ENCODE results near the gene TADA3. TPM values are rescaled to one million over a fixed set of nuclear protein-coding genes. Genes with fewer than 3 reads are reported as not detected.

TADA3 gene
- total and polyA plus RNA-seq, 2 donors (not counting 1 experiment from before 2014, with no cell fraction given), result 51.2 to 87.9 TPM

- Histone ChIP-seq H3K4me1 (ENCODE audit: control insufficient read depth, extremely low read depth, insufficient read depth, low read length) (no peaks in the 10 kb centered on the region), H3K27me3 (ENCODE audit: control insufficient read depth, insufficient read depth, low read length) (no peaks in the 10 kb centered on the region), H3K4me3 (replicated peaks in 1 of 4; ENCODE audit: control extremely low read depth in 1 of 4, insufficient read depth in 1 of 4, low read depth in 3 of 4, low read length in 4 of 4) (no peak overlapping the region), H3K79me2 (ENCODE audit: control insufficient read depth, insufficient read depth, low read length) (peaks cover 21% of the 10 kb centered on the region), H3K36me3 (ENCODE audit: control insufficient read depth, insufficient read depth, low read length) (peaks cover 32% of the 10 kb centered on the region), H2AFZ (ENCODE audit: low read length) (no peak overlapping the region), H3K4me2 (ENCODE audit: extremely low read depth, insufficient read depth, low read length) (no peak overlapping the region), H3K27ac (ENCODE audit: insufficient read depth, low read length) (no peak overlapping the region), H4K20me1 (ENCODE audit: control insufficient read depth, extremely low read depth, insufficient read depth, low read length) (no peaks in the 10 kb centered on the region), H3K9ac (ENCODE audit: insufficient read depth, low read length) (no peak overlapping the region), H3K9me3 (ENCODE audit: control insufficient read depth, insufficient read depth, low read depth, low read length) (no peaks in the 10 kb centered on the region)
- TF ChIP-seq CTCF (conservative IDR thresholded peaks at IDR 0.05 in 1 of 2, IDR thresholded peaks at IDR 0.05 in 1 of 2; ENCODE audit: low read depth in 1 of 2, low read length in 2 of 2) (peak in 1 of 2 donors; percentile 29), EZH2 (IDR thresholded peaks at IDR 0.05; ENCODE audit: low read length, missing control alignments) (no peak)
- DNase-seq (ENCODE audit: low read depth in 2 of 2), result no peak
Observed at GRCh38 chr3:9800529-9800928, 8.3 kb upstream of the TADA3 start.

GRCh38 chr3:9797196-9797945 lies 5.1 kb upstream of the TADA3 start:
- no peaks in the 10 kb centered on the region for H3K9me3 ChIP-seq (ENCODE audit: control insufficient read depth, insufficient read depth, low read depth, low read length)
- H3K4me3 ChIP-seq (replicated peaks in 1 of 4; ENCODE audit: control extremely low read depth in 1 of 4, insufficient read depth in 1 of 4, low read depth in 3 of 4, low read length in 4 of 4), result no peak overlapping the region
- no peak for DNase-seq (ENCODE audit: low read depth in 2 of 2)
- no peaks in the 10 kb centered on the region for H4K20me1 ChIP-seq (ENCODE audit: control insufficient read depth, extremely low read depth, insufficient read depth, low read length)
- H3K9ac ChIP-seq (ENCODE audit: insufficient read depth, low read length), result no peak overlapping the region
- no peak for TF ChIP-seq EZH2 (IDR thresholded peaks at IDR 0.05; ENCODE audit: low read length, missing control alignments)
- TF ChIP-seq CTCF (conservative IDR thresholded peaks at IDR 0.05 in 1 of 2, IDR thresholded peaks at IDR 0.05 in 1 of 2; ENCODE audit: low read depth in 1 of 2, low read length in 2 of 2), result no peak
- H2AFZ ChIP-seq (ENCODE audit: low read length), result no peak overlapping the region
- no peak overlapping the region for H3K27ac ChIP-seq (ENCODE audit: insufficient read depth, low read length)
- H3K36me3 ChIP-seq (ENCODE audit: control insufficient read depth, insufficient read depth, low read length), result peaks cover 18% of the 10 kb centered on the region
- H3K4me1 ChIP-seq (ENCODE audit: control insufficient read depth, extremely low read depth, insufficient read depth, low read length), result peaks cover 3% of the 10 kb centered on the region
- H3K4me2 ChIP-seq (ENCODE audit: extremely low read depth, insufficient read depth, low read length), result no peak overlapping the region
- H3K27me3 ChIP-seq (ENCODE audit: control insufficient read depth, insufficient read depth, low read length), result no peaks in the 10 kb centered on the region
- H3K79me2 ChIP-seq (ENCODE audit: control insufficient read depth, insufficient read depth, low read length), result peaks cover 46% of the 10 kb centered on the region

- no peak overlapping the region for H3K27ac ChIP-seq (ENCODE audit: insufficient read depth, low read length)
- H3K27me3 ChIP-seq (ENCODE audit: control insufficient read depth, insufficient read depth, low read length), result no peaks in the 10 kb centered on the region
- TF ChIP-seq CTCF (conservative IDR thresholded peaks at IDR 0.05 in 1 of 2, IDR thresholded peaks at IDR 0.05 in 1 of 2; ENCODE audit: low read depth in 1 of 2, low read length in 2 of 2) (no peak), EZH2 (IDR thresholded peaks at IDR 0.05; ENCODE audit: low read length, missing control alignments) (no peak)
- H3K4me1 ChIP-seq (ENCODE audit: control insufficient read depth, extremely low read depth, insufficient read depth, low read length), result peaks cover 3% of the 10 kb centered on the region
- H3K79me2 ChIP-seq (ENCODE audit: control insufficient read depth, insufficient read depth, low read length), result peaks cover 53% of the 10 kb centered on the region
- H3K36me3 ChIP-seq (ENCODE audit: control insufficient read depth, insufficient read depth, low read length), result peaks cover 18% of the 10 kb centered on the region
- H4K20me1 ChIP-seq (ENCODE audit: control insufficient read depth, extremely low read depth, insufficient read depth, low read length), result no peaks in the 10 kb centered on the region
- no peak overlapping the region for H2AFZ ChIP-seq (ENCODE audit: low read length)
- no peak overlapping the region for H3K9ac ChIP-seq (ENCODE audit: insufficient read depth, low read length)
- H3K9me3 ChIP-seq (ENCODE audit: control insufficient read depth, insufficient read depth, low read depth, low read length), result no peaks in the 10 kb centered on the region
- H3K4me3 ChIP-seq (replicated peaks in 1 of 4; ENCODE audit: control extremely low read depth in 1 of 4, insufficient read depth in 1 of 4, low read depth in 3 of 4, low read length in 4 of 4), result no peak overlapping the region
- DNase-seq (ENCODE audit: low read depth in 2 of 2), result no peak
- no peak overlapping the region for H3K4me2 ChIP-seq (ENCODE audit: extremely low read depth, insufficient read depth, low read length)
Observed at GRCh38 chr3:9795207-9795606, 2.9 kb upstream of the TADA3 start.

All from fibroblast of lung (primary cell).